ENCODE measurements around the gene CCDC68.

- TF ChIP-seq CTCF (IDR thresholded peaks at IDR 0.05) = no peak
- no peak for TF ChIP-seq EP300 (IDR thresholded peaks at IDR 0.05)
Observed at GRCh38 chr18:54932472-54932871, 26.8 kb downstream of the CCDC68 start.
